ENCODE results near the gene CELF5. TPM values are rescaled to one million over a fixed set of nuclear protein-coding genes. Genes with fewer than 3 reads are reported as not detected.

CELF5 gene
- total RNA-seq, 1 donor from 2014 or later = not detected

GRCh38 chr19:3278749-3279148 is 54.3 kb downstream of the CELF5 start:
- Histone ChIP-seq H3K36me3 (ENCODE audit: control insufficient read depth in 3 of 3, insufficient read depth in 3 of 3, low read length in 3 of 3) (no peaks in the 10 kb centered on the region), H3K4me3 (ENCODE audit: low read length in 3 of 3) (no peak overlapping the region), H3K4me1 (ENCODE audit: control insufficient read depth in 3 of 3, insufficient read depth in 3 of 3, low read length in 3 of 3) (peaks cover 0 to 3% (median 2%) of the 10 kb centered on the region in 3 donors), H3K27ac (ENCODE audit: low read depth, low read length) (no peak overlapping the region), H3K9me3 (ENCODE audit: control insufficient read depth in 3 of 3, low read length in 3 of 3) (no peaks in the 10 kb centered on the region), H3K9ac (ENCODE audit: low read depth in 1 of 3, low read length in 3 of 3) (no peak overlapping the region), H3K27me3 (ENCODE audit: control insufficient read depth in 3 of 3, insufficient read depth in 3 of 3, low read length in 3 of 3) (peaks cover 71 to 79% (median 74%) of the 10 kb centered on the region in 3 donors)

DNA sequence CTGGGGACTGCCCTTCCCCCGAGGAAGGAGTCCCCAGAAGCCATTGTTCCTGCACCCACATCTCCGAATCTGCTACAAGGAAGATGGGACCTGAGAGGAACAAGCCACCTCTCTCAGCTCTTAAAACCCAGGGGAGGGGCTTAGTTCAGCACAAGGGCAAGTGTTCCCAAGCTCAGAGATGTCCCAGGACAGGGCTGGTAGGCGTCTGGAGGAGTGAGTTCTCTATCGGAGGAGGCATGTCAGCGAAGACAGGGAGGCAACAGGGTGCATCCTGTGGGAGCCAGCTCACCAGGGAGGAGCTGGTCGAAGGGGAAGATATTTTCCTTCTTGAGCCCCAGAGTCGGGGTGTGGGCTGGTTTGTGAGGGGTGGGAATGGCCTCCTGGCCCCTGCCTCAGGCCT is 54.8 kb downstream of the CELF5 start:
- H3K27me3 ChIP-seq (ENCODE audit: control insufficient read depth in 3 of 3, insufficient read depth in 3 of 3, low read length in 3 of 3) = peaks cover 71 to 79% (median 74%) of the 10 kb centered on the region in 3 donors
- no peak overlapping the region for H3K9ac ChIP-seq (ENCODE audit: low read depth in 1 of 3, low read length in 3 of 3)
- no peaks in the 10 kb centered on the region for H3K36me3 ChIP-seq (ENCODE audit: control insufficient read depth in 3 of 3, insufficient read depth in 3 of 3, low read length in 3 of 3)
- no peak overlapping the region for H3K4me3 ChIP-seq (ENCODE audit: low read length in 3 of 3)
- H3K4me1 ChIP-seq (ENCODE audit: control insufficient read depth in 3 of 3, insufficient read depth in 3 of 3, low read length in 3 of 3) = peaks cover 0 to 3% (median 2%) of the 10 kb centered on the region in 3 donors
- H3K27ac ChIP-seq (ENCODE audit: low read depth, low read length) = no peak overlapping the region
- no peaks in the 10 kb centered on the region for H3K9me3 ChIP-seq (ENCODE audit: control insufficient read depth in 3 of 3, low read length in 3 of 3)

GRCh38 chr19:3281026-3281425 is 56.6 kb downstream of the CELF5 start:
- no peak overlapping the region for H3K4me3 ChIP-seq (ENCODE audit: low read length in 3 of 3)
- no peak overlapping the region for H3K9ac ChIP-seq (ENCODE audit: low read depth in 1 of 3, low read length in 3 of 3)
- H3K27ac ChIP-seq (ENCODE audit: low read depth, low read length) = no peak overlapping the region
- no peaks in the 10 kb centered on the region for H3K36me3 ChIP-seq (ENCODE audit: control insufficient read depth in 3 of 3, insufficient read depth in 3 of 3, low read length in 3 of 3)
- no peaks in the 10 kb centered on the region for H3K9me3 ChIP-seq (ENCODE audit: control insufficient read depth in 3 of 3, low read length in 3 of 3)
- H3K27me3 ChIP-seq (ENCODE audit: control insufficient read depth in 3 of 3, insufficient read depth in 3 of 3, low read length in 3 of 3) = peaks cover 65 to 73% (median 69%) of the 10 kb centered on the region in 3 donors
- H3K4me1 ChIP-seq (ENCODE audit: control insufficient read depth in 3 of 3, insufficient read depth in 3 of 3, low read length in 3 of 3) = no peaks in the 10 kb centered on the region

DNA sequence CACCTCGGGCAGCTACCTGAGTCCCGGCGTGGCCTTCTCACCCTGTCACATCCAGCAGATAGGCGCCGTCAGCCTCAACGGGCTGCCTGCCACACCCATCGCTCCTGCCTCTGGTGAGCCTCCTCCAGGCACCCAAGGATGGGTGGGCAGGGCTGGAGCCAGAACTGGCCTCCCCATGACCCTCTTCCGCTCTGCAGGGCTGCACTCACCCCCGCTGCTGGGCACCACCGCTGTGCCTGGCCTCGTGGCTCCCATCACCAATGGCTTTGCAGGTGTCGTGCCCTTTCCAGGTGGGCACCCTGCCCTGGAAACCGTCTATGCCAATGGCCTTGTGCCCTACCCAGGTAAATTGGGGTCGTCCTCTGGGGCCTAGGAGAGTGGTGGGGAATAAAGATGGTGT is 57.7 kb downstream of the CELF5 start:
- no peaks in the 10 kb centered on the region for H3K36me3 ChIP-seq (ENCODE audit: control insufficient read depth in 3 of 3, insufficient read depth in 3 of 3, low read length in 3 of 3)
- H3K9me3 ChIP-seq (ENCODE audit: control insufficient read depth in 3 of 3, low read length in 3 of 3) = no peaks in the 10 kb centered on the region
- H3K4me3 ChIP-seq (ENCODE audit: low read length in 3 of 3) = no peak overlapping the region
- no peaks in the 10 kb centered on the region for H3K4me1 ChIP-seq (ENCODE audit: control insufficient read depth in 3 of 3, insufficient read depth in 3 of 3, low read length in 3 of 3)
- no peak overlapping the region for H3K9ac ChIP-seq (ENCODE audit: low read depth in 1 of 3, low read length in 3 of 3)
- H3K27me3 ChIP-seq (ENCODE audit: control insufficient read depth in 3 of 3, insufficient read depth in 3 of 3, low read length in 3 of 3) = peaks cover 64 to 74% (median 74%) of the 10 kb centered on the region in 3 donors
- no peak overlapping the region for H3K27ac ChIP-seq (ENCODE audit: low read depth, low read length)

- H3K27ac ChIP-seq (ENCODE audit: low read depth, low read length) = no peak overlapping the region
- H3K36me3 ChIP-seq (ENCODE audit: control insufficient read depth in 3 of 3, insufficient read depth in 3 of 3, low read length in 3 of 3) = no peaks in the 10 kb centered on the region
- H3K9me3 ChIP-seq (ENCODE audit: control insufficient read depth in 3 of 3, low read length in 3 of 3) = no peaks in the 10 kb centered on the region
- H3K9ac ChIP-seq (ENCODE audit: low read depth in 1 of 3, low read length in 3 of 3) = no peak overlapping the region
- H3K4me3 ChIP-seq (ENCODE audit: low read length in 3 of 3) = no peak overlapping the region
- no peaks in the 10 kb centered on the region for H3K4me1 ChIP-seq (ENCODE audit: control insufficient read depth in 3 of 3, insufficient read depth in 3 of 3, low read length in 3 of 3)
- peaks cover 63 to 72% (median 71%) of the 10 kb centered on the region in 3 donors for H3K27me3 ChIP-seq (ENCODE audit: control insufficient read depth in 3 of 3, insufficient read depth in 3 of 3, low read length in 3 of 3)
Measured at GRCh38 chr19:3282564-3282963, 58.1 kb downstream of the CELF5 start.

DNA sequence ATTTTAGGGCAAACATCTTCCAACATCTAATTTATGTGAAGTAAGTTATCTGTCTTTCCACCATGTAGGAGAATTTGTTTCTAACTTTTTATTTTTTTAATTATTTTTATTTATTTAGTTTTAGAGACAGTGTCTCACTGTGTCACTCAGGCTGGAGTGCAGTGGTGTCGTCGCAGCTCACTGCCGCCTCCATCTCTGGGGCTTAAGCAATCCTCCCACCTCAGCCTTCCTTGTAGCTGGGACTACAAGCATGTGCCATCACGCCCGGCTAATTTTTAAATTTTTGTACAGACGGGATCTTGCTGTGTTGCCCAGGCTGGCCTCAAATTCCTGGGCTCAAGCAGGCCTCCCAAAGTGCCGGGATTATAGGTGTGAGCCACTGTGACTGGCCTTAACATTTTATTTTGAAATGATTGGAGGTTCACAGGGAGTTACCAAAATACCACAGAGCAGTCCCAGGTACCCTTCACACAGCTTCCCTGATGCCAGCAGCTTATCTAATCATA is 58.8 kb downstream of the CELF5 start:
- no peaks in the 10 kb centered on the region for H3K9me3 ChIP-seq (ENCODE audit: control insufficient read depth in 3 of 3, low read length in 3 of 3)
- peaks cover 62 to 65% (median 64%) of the 10 kb centered on the region in 3 donors for H3K27me3 ChIP-seq (ENCODE audit: control insufficient read depth in 3 of 3, insufficient read depth in 3 of 3, low read length in 3 of 3)
- H3K4me1 ChIP-seq (ENCODE audit: control insufficient read depth in 3 of 3, insufficient read depth in 3 of 3, low read length in 3 of 3) = no peaks in the 10 kb centered on the region
- H3K9ac ChIP-seq (ENCODE audit: low read depth in 1 of 3, low read length in 3 of 3) = no peak overlapping the region
- no peak overlapping the region for H3K27ac ChIP-seq (ENCODE audit: low read depth, low read length)
- no peaks in the 10 kb centered on the region for H3K36me3 ChIP-seq (ENCODE audit: control insufficient read depth in 3 of 3, insufficient read depth in 3 of 3, low read length in 3 of 3)
- H3K4me3 ChIP-seq (ENCODE audit: low read length in 3 of 3) = no peak overlapping the region

GRCh38 chr19:3283886-3284657 is 59.6 kb downstream of the CELF5 start:
- H3K9me3 ChIP-seq (ENCODE audit: control insufficient read depth in 3 of 3, low read length in 3 of 3) = no peaks in the 10 kb centered on the region
- H3K4me1 ChIP-seq (ENCODE audit: control insufficient read depth in 3 of 3, insufficient read depth in 3 of 3, low read length in 3 of 3) = no peaks in the 10 kb centered on the region
- H3K9ac ChIP-seq (ENCODE audit: low read depth in 1 of 3, low read length in 3 of 3) = no peak overlapping the region
- H3K27me3 ChIP-seq (ENCODE audit: control insufficient read depth in 3 of 3, insufficient read depth in 3 of 3, low read length in 3 of 3) = peaks cover 55 to 61% (median 59%) of the 10 kb centered on the region in 3 donors
- H3K4me3 ChIP-seq (ENCODE audit: low read length in 3 of 3) = no peak overlapping the region
- no peaks in the 10 kb centered on the region for H3K36me3 ChIP-seq (ENCODE audit: control insufficient read depth in 3 of 3, insufficient read depth in 3 of 3, low read length in 3 of 3)
- no peak overlapping the region for H3K27ac ChIP-seq (ENCODE audit: low read depth, low read length)

DNA sequence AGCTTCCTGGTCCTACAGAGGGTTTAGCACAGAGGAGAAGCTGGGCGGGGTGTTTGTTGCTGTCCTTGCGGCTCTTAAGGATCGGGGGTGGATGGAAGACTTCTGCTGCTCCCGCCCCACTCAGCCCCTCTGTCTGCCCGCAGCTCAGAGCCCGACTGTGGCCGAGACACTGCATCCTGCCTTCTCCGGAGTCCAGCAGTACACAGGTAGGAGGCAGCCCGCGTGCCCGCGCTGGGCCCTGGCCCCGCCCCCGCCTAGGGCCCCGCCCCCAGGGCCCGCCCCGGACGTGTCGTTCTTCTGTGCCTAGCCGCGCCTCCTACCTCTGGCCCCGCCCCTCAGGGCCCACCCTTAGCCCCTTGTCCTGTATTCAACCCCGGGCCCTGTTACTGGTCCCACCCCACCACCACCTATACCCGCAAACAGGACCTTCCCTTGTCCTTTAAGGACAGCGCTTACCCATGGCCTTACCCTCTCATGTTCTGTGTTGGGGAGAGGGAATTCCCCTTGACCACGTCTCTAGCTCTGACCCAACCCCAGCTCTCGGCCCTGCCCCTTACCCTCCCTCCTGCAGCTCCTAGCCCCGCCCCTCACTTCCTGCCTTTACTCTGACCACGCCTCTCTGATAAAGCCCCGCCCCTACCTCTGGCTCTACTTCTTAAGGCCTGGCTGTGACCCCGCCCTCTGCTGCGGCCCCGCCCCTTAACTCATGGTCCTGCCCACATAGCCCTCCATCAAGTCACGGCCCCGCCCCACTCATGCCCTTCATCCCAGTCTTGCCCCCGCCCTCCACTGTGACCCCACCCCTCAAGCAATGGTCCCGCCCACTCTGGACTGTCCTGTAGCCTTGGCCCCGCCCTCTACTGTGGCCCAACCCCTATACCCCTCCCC is 60.5 kb downstream of the CELF5 start:
- peaks cover 55 to 58% (median 56%) of the 10 kb centered on the region in 3 donors for H3K27me3 ChIP-seq (ENCODE audit: control insufficient read depth in 3 of 3, insufficient read depth in 3 of 3, low read length in 3 of 3)
- no peak overlapping the region for H3K9ac ChIP-seq (ENCODE audit: low read depth in 1 of 3, low read length in 3 of 3)
- no peaks in the 10 kb centered on the region for H3K36me3 ChIP-seq (ENCODE audit: control insufficient read depth in 3 of 3, insufficient read depth in 3 of 3, low read length in 3 of 3)
- H3K27ac ChIP-seq (ENCODE audit: low read depth, low read length) = no peak overlapping the region
- no peak overlapping the region for H3K4me3 ChIP-seq (ENCODE audit: low read length in 3 of 3)
- no peaks in the 10 kb centered on the region for H3K9me3 ChIP-seq (ENCODE audit: control insufficient read depth in 3 of 3, low read length in 3 of 3)
- no peaks in the 10 kb centered on the region for H3K4me1 ChIP-seq (ENCODE audit: control insufficient read depth in 3 of 3, insufficient read depth in 3 of 3, low read length in 3 of 3)

- Histone ChIP-seq H3K4me3 (ENCODE audit: low read length in 3 of 3) (no peak overlapping the region), H3K27ac (ENCODE audit: low read depth, low read length) (no peak overlapping the region), H3K9me3 (ENCODE audit: control insufficient read depth in 3 of 3, low read length in 3 of 3) (no peaks in the 10 kb centered on the region), H3K4me1 (ENCODE audit: control insufficient read depth in 3 of 3, insufficient read depth in 3 of 3, low read length in 3 of 3) (no peaks in the 10 kb centered on the region), H3K36me3 (ENCODE audit: control insufficient read depth in 3 of 3, insufficient read depth in 3 of 3, low read length in 3 of 3) (no peaks in the 10 kb centered on the region), H3K9ac (ENCODE audit: low read depth in 1 of 3, low read length in 3 of 3) (no peak overlapping the region), H3K27me3 (ENCODE audit: control insufficient read depth in 3 of 3, insufficient read depth in 3 of 3, low read length in 3 of 3) (peaks cover 56 to 57% (median 57%) of the 10 kb centered on the region in 3 donors)
Measured at GRCh38 chr19:3285647-3286176, 61.3 kb downstream of the CELF5 start.
